Amniotic stem cell (primary cell): ENCODE data around the gene SDK2.

Source experiments
- DNase-seq: peaks from one replicate; lab custom pipeline; 2025; lab: John Stamatoyannopoulos, UW

The SDK2 gene, protein sequence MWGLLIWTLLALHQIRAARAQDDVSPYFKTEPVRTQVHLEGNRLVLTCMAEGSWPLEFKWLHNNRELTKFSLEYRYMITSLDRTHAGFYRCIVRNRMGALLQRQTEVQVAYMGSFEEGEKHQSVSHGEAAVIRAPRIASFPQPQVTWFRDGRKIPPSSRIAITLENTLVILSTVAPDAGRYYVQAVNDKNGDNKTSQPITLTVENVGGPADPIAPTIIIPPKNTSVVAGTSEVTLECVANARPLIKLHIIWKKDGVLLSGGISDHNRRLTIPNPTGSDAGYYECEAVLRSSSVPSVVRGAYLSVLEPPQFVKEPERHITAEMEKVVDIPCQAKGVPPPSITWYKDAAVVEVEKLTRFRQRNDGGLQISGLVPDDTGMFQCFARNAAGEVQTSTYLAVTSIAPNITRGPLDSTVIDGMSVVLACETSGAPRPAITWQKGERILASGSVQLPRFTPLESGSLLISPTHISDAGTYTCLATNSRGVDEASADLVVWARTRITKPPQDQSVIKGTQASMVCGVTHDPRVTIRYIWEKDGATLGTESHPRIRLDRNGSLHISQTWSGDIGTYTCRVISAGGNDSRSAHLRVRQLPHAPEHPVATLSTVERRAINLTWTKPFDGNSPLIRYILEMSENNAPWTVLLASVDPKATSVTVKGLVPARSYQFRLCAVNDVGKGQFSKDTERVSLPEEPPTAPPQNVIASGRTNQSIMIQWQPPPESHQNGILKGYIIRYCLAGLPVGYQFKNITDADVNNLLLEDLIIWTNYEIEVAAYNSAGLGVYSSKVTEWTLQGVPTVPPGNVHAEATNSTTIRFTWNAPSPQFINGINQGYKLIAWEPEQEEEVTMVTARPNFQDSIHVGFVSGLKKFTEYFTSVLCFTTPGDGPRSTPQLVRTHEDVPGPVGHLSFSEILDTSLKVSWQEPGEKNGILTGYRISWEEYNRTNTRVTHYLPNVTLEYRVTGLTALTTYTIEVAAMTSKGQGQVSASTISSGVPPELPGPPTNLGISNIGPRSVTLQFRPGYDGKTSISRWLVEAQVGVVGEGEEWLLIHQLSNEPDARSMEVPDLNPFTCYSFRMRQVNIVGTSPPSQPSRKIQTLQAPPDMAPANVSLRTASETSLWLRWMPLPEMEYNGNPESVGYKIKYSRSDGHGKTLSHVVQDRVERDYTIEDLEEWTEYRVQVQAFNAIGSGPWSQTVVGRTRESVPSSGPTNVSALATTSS (N-terminal part only)

DNA sequence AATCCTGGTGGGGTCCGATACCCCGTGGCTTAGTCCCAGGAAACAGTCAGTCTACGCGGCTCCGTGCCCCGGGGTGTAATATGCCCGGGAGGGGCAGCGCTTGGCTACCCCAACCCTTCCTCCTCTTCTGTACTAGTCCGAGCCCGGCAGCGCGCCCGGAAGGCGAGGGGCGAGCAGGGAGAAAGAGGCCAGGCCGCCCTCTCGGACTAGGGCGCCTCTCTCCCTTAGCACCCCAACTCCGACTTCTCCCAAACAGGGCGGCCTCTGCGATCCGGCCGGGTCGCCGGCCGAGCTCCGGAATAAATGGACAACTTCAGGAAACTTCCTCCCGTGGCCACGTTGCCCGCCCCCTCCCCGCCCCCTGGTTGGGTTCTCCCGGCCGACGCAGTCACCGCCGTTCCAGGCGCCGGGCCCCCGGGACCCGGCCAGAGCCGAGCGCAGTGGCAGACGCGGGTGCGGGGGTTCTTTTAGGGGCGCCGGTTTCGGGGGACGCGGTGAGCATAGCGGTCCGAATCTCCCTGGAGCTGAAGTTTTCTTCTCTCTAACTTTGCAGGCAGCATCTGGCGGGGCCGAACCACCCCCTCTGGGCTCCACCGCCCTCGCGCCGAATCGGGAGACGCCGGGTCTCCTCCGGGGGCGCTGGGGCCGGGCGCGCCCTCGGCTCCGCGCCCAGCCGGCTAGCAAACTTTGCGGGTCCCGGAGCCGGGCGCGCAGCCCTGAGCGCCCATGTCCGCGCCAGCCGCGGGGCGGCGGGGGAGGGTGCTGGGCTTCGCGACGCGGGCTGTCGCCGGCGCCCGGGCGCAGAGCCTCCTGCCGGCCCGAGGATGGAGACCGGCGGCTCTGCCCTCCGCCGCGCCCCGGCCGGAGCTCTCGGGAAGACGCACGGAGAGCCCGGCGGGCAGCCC lies at the start of gene SDK2:
Gene SDK2, minus strand, starts transcription at position 301 of the 905 bp plus-strand sequence. CDS start 357 bp downstream, outside the sequence.
- DNase-seq = no peak

DNA sequence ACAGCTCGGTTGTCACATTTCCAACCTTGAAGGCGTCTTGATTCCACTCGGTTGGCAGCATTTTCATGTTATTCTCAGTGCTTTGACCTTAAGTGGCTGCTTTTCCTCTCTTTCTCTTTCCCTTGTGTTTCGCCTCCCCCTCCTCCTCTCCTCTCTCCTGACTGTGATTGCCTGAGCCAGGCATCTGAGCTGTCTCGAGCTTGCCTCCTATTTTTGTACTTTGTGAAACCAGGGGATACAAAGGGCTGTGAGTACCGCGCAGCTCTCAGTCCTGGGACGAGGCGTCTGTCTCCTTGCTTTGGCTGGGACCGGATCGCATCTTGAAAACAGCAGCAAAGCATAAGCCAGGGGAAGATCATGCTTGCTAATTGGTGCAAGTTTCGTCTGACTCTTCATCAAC lies 48.8 kb upstream of the SDK2 start:
- DNase-seq = no peak

DNA sequence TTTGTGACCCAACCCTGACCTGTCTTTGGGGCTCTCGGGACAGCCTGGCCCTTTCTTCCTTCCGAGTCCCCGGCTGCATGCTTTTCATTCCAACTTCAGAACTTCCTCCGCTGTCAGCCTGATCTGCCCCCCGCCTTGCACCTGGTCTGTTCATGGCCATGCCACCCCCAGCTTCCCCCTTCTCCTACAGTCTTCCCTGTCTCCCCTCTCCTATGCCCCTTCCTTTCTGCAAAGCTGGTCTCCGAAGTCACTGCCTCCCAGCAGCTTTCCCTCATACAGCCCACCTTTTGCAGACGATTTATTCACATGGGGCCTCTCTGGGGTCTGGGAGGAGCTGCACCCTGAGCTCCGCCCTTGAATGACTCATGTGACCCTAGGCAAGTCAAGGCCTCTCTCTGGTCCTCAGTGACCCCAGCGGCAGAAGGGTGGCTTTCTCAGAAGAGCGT lies 47.1 kb upstream of the SDK2 start:
- no peak for DNase-seq

DNA sequence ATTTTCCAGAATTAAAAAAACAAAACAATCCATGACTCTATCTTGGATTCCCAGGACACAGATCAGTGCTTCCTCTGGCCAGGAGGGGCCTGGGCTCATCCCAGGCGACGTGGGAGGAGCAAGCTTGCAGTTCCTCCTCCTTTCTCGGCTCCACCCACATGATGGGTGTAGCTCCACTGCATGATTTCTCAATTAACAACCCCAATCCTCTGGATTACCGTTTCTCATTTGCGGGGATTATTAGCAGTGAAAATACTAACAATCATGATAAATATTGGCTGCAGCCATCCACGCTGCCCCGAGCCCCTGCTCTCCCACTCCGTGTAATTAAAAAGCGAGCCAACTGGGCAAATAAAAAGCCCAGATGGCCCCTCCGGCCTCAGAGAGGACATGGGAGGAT lies 46.4 kb upstream of the SDK2 start:
- no peak for DNase-seq

DNA sequence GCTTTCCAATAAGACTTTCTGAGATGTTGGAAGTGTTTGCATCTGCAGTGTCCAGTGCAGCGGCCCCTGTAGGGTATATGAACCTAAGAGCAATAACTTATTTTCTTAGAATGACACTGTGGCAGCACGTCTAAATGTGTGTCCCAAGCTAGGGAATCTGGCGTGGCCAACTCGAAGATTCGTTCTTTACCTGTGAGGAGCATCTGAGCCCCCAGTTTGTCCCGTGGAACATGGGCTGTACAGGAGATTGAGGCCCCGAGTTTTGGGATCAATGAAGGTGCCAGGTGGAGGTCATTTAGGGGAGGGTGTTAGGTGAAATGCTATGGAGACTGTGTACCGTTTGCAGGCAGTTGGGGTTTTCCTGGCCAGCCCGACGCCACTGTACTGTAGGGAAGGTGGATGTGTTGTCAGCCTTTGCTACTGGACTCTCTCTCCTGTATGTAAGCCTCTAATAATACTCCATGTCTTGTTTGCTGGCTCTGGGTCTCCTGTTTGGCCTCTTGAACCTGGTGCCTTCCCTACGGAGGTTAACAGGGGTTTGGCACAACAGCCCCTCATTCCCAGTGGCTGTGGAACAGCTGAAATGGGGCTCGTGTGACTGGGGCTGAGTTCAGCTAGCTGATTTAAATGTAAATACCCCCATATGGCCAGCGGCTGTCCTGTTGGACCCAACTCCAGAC lies 45.5 kb upstream of the SDK2 start:
- no peak for DNase-seq

DNA sequence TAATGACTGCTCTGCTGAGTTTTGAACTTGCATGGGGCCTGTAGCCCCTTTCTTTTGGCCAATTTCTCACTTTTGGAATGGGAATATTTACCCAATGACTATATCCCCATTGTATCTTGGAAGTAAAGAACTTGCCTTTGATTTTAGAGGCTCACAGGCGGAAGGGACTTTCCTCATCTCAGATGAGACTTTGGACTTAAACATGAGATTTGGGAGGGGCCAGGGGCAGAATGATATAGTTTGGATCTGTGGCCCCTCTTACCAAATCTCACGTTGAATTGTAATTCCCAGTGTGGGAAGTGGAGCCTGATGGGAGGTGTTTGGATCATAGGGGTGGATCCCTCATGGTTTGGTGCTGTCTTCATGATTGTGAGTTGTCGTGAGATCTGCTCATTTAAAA lies 42.7 kb upstream of the SDK2 start:
- no peak for DNase-seq

DNA sequence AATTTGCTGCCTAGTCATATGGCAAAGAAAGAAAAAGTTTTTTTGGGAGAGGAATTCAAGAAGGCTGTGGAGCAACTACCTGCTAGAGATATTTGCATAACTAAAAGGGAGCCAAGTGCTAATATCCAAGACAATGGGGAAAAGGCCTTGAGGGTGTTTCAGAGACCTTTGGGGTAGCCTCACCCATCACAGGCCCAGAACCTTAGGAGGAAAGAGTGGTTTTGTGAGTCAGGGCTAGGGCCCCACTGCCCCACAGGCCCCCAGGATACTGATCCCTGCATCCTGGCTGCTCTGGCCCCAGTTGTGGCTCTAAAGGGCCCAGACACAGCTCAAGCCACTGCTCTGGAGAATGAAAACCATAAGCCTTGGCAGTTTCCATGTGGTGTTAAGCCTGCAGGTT lies 41.9 kb upstream of the SDK2 start:
- DNase-seq = no peak

DNA sequence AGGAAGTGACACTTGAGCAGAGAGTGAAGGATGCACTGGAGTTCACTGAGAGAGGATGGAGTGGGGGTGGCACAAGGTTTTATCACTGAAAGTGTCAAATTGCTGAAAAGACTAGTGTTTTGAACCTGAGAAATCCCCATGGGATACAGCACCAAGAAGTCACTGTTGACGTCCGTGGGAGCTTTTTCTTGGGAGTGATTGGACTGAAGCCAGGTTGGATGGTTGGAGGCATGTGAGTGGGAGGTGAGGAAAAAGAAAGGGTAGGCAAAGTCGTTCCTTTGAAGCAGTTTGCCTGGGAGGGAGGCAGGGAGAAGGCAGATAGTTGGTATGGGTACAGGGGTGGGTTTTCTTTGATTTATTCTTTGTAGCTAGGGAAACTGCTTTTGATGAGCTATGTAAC lies 39.9 kb upstream of the SDK2 start:
- DNase-seq = no peak

DNA sequence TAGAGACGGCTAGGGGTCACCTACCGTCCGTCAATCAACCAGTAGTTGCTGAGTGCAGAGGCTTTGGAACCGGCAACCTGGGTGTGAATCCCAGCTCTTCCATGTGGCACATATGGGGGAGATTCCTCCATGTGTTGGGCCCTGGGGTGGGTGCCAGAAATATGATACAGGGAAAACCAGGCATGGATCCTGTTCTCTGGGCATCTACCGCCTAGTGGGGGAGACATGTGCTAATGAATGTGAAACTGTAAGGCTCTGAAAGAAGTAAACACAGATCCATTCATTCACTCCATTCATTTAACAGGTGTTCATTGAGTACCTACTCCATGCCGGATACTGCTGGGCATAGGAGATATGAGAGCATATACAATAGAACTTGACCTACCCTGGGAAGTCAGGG lies 39.5 kb upstream of the SDK2 start:
- DNase-seq = no peak

DNA sequence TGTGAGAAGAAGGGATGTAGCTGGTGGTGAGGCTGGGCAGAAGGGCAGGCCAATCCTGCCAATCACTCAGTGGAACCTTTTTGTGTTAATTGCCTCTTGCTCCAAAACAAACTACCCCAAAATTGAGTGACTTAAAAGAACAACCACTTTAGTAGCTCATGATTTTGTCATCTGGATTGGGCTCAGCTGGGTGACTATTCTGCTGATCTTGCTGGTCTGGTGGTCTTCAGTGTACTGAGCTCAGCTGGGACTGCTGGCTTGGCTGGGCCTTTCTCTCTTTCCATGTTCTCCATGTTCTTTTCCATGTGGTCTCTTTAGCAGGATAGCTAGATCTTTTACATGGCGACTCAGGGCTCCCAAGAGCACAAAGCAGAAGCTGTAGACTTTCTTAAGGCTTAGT lies 37.7 kb upstream of the SDK2 start:
- DNase-seq = no peak

DNA sequence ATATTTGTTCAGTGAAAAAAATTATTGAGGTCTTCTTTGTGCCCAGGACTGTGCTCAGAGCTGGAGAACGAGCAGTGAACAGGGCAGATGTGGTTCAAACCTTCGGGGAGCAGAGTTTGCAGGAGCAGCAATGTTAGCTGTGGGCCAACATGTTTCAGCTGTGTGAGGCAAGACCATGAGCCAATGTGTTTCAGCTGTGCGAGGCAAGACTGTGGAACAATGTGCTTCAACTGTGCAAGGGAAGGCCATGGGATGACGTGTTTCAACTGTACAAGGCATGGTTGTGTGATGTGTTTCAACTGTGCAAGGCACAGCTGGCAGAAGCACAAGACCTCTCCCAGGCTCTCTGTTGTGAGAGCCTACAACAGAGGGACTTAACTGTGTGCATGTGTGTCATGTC lies 35.2 kb upstream of the SDK2 start:
- DNase-seq = no peak

DNA sequence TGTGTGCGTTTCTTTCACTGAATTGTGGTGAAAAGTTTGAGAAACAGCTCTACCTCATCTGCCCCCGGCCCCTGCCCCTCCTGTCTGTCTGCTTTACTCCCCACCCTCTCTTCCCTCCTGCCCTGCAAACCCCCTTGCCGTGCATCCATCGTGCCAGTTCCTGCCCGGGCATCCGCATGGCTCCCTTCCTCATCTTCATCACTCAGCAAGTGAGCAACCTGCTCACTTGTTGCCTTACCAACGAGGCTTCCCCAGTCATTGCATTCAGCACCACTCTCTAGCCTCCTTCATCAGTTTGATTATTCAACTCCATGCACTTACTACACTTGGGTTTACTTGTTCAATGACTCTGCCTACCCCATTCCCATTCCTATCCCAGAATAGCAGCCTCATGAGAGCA lies 34.8 kb upstream of the SDK2 start:
- no peak for DNase-seq

DNA sequence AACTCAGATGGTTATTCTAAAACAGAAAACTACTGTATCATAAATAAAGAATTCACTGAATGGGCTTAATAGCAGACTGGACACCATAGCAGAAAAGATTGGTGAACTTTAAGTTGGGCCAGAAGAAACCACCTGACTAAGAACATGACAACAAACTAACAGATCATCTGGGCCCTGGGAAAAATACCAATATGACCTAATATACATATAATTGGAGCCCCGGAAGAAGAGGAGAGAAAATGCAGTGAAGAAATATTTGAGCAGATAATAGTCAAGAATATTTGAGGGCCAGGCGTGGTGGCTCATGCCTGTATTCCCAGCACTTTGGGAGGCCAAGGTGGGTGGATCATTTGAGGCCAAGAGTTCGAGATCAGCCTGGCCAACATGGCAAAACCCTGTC lies 25.5 kb upstream of the SDK2 start:
- no peak for DNase-seq

DNA sequence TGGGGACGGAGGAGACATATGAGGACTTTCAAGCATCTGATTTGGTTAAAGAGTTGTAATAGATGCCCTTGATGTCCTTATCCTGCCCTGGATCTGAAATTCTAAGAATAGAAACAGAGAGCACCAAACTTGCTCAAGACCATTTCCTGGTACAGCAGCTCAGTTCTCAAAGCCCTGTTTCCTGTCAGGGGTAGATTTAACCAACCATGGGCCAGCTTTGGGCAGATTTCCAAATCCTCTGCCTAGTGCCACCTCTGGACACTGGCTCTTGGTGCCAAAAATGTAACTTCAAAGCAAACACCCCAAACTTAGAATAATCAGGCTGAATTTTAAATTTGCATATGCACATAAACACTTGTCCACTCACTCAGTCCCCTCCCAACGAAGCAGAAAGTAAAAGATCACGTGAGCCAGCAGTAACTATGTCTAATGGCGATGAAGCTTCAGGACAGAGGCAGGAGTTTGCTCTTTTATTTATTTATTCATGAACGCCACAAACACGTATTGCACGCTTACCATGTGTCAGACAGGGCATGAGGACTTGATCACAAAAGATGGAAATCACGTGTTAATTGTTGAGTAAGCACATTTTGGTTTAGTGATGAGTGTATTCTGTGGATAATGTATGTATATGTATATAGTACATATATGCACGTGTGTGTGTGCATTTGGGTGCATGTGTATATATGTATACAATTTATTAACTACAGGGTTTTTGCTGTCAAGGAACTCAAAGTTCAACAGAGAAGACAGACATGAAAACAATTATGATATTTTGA lies 23.1 kb upstream of the SDK2 start:
- DNase-seq = no peak

DNA sequence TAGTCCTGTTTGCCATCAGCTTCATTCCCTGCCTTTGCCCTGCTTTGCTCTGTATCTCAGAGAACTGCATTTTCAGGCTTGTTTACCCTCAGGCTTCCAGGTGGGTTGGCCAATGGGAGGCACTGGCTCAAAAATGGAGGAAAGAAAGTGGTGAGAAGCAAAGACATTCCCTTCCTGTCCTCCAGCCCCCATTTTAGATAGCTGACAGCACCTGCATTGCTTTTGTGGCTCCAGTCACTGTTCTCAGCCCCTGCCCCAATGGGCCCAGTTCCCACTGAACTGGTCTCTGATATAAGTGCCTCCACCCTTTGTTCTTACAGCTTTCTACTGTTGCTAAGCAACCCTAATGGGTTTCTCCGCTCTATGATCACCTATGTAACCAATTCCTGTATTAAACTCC lies 19.4 kb upstream of the SDK2 start:
- DNase-seq = no peak

DNA sequence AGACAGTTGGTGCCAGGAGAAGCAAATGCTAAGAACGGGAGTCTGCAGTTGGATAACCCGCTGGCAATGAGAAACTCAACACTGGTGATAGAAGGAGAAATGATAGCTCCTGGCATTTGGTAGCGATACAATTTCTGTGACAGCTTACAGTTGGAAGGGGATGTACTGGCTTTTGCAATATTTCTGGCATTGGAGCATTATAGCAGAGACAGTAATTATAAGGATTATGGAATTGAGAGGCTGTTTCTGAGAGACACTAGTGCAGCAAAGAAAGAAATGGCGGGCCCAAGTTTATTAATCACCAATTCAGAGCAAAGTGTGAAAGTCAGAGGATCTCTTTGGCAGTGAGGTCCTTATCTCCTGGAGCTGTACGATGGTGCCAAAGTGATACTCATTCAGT lies 16.1 kb upstream of the SDK2 start:
- DNase-seq = no peak

DNA sequence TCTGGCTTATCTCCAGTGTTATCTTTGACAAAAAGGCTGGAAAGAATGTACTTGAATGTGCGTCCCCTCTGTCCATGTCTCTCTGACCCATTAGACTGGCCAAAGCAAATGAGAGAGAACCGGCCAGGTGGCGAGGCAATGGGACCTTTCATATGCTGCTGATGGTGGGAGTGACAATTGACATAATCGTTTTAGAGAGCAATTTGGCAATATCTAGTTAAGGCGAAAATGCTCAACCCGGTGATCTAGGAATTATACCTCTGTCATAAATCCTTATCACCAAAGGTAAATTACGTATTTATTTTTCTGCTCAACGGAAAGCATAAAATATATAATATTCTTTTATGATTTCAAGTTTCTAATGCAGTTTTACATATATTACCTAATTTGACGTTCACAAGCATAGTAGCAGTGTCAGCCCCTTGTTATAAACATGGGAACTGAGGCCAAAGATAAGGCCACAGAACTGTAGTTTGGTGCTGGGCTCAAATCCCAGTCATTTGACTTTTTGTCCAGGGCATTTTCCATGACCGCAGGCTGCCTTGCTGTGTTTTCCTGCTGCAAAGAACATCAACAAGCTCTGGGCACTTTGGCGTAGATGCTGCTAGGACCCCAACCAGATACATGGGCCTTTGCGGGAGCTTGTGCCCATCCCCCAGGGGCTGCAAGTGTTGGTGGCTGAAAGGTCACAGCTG lies 14.7 kb upstream of the SDK2 start:
- DNase-seq = no peak

DNA sequence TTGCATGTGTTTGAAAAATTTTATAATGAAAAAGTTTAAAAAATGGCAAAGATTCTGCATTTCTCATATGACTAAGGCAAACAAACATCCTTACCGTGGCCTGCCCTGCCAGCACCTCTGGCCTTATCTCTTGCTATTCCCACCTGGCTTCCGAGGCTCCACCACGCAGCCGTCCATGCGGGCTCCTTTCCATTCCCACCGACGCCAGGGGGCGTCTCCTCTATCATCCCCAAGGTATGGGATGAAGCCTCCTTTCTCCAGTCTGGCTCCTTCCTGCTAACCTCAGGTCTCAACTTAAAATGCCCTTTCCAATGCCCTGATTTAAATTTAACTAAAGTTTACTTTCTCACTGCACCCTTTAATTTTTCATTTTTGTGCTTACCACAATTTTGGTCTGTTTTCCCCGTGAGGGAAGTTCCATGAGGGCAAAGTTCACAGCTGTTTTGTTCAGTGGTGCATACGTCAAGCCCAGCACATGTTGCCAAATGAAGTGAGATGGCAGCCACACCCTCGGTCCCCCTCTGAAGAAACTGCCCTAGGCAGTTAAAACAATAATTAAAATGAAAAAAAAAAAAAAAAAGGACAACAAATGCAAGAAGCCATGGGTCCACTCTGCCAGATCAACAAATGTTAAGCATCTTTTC lies 13.3 kb upstream of the SDK2 start:
- DNase-seq = no peak

DNA sequence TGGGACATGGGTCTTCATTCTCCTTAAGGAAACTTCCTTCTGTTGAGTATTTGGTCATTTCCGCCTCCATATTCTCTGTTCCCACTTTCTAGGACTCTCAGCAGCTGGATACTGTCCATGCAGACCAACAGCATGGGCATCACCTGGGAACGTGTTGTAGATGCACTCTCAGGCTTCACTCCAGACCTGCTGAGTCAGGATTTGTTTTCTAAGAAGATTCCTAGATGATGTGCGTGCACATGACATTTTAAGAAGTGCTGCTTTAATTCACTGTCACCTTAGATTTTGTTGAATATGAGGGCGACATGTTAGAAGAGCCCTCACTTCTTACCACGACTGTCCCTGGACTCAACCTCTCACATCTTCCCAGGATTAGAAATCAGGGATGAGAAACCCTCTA lies 10.0 kb upstream of the SDK2 start:
- DNase-seq = no peak
